Central memory CD4-positive, alpha-beta T cell (primary cell): ENCODE measurements around the gene OR1A2.
"Not testable (repeated sequence)": the region's sequence is repeated elsewhere in the genome, so short reads cannot be mapped to it uniquely, and the experiment has no call there.

ENCODE experiments used
- DNase-seq: peaks from one replicate; pipeline ENCODE4 v3.0.0; 2022
- total RNA-seq, 3 experiments: gene quantifications; one replicate each; lab custom pipeline; 2026; lab: John Stamatoyannopoulos, UW

OR1A2 gene
- 0 reads per million in 3 experiments for total RNA-seq

- DNase-seq = no peak
Measured at GRCh38 chr17:3197219-3197618, at the start of gene OR1A2. OR1A2 (plus strand) TSS chr17:3197519; CDS start chr17:3197519, 0 bp downstream.

DNA sequence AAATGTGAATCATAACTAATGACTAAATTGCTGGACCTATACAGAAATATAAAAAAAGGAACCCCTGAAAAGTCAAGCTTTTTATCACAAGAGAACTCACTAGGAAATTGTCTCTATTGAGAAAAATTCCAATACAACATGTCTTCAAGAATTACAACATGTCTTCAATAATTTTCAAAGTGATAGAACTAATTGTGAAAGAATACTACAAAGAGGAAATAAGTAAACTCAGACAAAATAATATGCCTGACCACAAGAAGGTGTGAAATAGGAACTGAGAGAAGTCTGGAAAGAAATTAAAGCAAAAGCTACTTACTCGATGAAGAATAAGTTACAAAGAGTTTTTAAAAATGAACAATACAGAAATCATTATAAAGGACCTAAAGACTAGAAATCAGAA is 40.1 kb upstream of the OR1A2 start:
- DNase-seq = no peak

DNA sequence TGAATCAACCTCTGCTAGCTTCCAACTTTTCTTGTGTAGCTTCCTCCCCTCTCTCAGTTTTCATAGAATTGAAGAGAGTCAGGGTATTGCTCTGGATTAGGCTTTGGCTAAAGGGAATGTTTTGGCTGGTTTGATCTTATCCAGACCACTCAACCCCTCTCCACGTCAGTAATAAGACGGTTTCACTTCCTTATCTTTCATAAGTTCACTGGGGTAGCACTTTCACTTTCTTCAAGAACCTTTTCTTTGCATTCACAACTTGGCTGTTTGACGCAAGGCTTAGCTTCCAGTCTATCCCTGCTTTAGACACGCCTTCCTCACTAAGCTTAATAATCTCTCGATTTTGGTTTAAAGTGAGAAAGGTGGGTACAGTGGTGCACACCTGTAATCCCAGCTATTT is 29.7 kb upstream of the OR1A2 start:
- no peak for DNase-seq

GRCh38 chr17:3189961-3190360 is 7.4 kb upstream of the OR1A2 start:
- DNase-seq = no peak

DNA sequence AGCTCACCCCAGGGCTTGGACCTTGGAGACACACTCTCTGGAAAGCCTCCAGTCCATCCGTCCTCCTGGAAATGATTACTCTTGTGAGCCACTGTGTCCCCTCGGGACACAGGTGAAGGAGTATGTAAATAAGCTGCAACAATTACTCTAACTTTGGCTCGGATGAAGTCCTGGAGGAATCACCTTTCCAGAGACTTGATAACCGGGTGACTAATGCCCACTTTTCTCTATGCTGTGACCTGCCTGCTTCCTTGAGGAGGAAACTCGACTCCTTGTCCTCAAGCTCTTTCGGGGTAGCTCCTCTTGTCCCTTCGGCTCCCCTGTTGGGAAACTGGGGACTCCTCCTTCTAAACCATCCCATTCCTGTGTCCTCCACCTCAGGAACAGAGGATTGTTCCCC is 10.0 kb downstream of the OR1A2 start, which contains the start of gene OR1A1:
Gene OR1A1, plus strand, starts transcription at position 301 of the 400 bp plus-strand sequence. CDS start 7,954 bp downstream, outside the sequence.
- DNase-seq = no peak

DNA sequence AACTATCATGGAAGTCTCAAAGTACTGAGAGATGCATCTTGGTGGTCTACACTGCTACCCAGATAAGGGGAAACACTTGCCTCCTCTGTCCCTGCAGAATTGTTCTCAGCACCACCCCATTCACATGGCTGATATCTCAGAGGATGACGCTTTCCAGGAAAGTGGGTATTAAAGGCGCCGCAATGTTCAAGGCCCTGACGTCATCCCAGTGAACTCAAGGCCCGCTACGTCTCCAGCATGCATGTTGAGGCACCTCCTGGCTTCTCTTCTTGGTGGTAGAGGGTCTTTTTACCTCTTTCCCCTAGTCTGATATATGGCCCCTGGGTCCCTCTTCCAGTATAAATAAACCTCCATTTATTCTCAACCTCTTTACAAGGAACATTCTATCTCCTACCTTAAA is 11.2 kb downstream of the OR1A2 start:
- no peak for DNase-seq

- DNase-seq = no peak
Measured at GRCh38 chr17:3213001-3213400, 15.7 kb downstream of the OR1A2 start.

DNA sequence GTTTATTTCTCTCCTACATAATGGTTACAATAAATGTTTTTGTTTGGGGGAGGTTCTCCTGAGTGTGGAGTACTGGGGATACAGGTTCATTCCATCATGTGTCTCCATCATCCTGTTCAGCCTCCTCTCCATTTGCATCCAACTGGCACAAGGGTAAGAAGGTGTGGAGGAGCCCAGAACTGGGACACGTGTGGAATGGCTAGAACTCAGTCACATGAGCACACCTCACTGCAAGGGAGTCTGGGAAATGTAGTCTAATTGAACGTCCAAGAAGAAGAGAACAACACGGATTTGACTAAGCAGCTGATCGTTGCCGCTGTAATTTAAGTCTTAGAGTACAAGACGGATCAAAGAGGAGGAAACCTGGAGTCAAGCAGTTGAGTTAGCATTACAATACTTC is 16.3 kb downstream of the OR1A2 start:
- no peak for DNase-seq

DNA sequence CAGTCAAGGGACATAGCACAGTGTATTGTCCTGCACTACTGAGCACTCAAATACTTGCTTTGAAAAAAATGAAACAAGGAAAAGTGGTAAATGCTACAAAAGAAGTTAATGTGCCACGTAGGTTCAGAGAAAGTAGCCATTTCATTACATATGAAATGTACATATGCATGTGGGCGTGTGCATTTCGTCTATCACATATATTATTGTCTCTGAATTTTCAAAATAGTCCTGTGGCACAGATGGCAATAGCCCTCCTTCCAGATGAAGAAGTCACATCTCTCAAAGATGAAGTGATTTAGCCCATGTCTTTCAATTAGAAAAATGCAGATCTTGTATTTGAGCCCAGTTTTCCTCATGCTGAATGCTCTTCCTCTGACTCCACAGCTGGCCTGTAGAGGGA is 22.7 kb downstream of the OR1A2 start:
- not testable (repeated sequence) for DNase-seq

- no peak for DNase-seq
Measured at GRCh38 chr17:3221850-3222249, 24.5 kb downstream of the OR1A2 start.

DNA sequence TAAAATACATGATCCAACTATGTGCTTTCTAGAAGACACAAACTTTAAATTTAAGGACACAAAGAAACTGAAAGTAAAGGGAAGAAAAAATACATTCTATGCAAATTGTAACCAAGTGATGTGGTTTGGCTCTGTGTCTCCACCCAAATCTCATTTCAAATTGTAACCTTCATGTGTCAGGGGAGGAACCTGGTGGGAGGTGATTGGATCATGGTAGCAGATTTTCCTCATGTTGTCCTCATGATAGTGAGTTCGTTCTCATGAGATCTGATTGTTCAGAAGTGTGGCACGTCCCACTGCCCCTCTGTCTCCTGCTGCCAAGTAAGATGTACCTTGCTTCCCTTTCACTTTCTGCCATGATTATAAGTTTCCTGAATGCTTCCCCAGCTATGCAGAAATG is 25.2 kb downstream of the OR1A2 start:
- no peak for DNase-seq

DNA sequence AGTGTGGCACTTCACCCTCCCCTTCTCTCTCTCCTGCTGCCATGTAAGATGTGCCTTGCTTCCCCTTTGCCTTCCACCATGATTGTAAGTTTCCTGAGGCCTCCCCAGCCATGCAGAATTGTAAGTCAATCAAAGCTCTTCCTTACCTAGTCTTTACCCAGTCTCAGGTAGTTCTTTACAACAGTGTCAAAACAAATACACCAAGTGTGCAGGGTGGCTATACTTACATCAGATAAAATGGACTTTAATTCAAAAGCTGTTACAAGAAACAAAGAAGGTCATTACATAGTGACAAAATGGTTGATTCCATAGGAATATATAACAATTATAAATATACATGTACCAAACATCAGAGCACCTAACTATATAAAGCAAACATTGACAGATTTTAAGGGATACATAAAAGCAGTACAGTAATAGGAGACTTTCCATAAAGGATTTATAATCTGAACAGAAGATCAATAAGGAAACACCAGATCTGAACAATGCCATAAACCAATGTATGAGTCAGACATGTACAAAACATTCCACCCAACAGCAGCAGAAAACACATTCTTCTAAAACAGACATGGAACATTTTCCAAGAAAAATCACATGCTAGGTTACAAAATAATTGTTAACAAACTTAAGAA is 27.5 kb downstream of the OR1A2 start:
- not testable (repeated sequence) for DNase-seq

DNA sequence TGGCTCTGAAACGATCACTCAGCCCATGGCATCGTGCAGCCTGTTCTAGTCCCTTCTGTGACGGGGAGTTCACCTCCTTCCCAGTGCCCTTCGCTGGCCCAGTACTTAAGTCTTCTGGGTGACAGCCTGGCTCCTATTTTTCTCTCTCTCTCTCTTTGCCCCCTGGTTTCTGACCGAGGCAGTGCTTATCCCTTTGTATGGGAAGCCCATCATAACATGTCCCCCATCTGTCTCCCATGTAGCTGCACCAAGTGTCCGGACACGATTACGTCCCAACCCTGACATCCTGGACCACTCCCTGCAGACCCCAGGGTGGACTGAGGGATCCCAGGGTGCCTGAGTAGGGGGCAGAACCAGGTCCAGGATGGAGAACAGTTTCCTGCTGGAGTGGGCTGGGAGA is 35.0 kb downstream of the OR1A2 start:
- DNase-seq = not testable (repeated sequence)

DNA sequence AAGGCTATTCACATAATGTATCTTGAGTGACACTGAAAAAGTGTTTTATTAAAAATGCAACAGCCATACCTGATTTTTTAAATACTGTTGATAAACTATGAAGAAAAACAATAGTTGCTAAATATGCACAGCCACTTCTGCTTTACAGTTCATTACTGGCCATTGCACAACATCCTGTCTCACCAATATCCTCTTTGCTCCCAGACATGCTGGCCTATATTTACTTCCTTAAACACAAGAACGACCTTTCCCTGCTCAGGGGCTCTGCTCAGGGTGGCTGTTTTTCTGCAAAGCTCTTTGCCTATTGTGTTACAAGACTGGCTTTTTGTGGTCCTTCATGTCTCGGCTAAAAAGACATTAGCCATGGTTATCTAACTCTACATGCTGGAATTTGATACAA is 41.4 kb downstream of the OR1A2 start:
- not testable (repeated sequence) for DNase-seq

GRCh38 chr17:3241044-3241443 is 43.7 kb downstream of the OR1A2 start:
- DNase-seq = not testable (repeated sequence)

DNA sequence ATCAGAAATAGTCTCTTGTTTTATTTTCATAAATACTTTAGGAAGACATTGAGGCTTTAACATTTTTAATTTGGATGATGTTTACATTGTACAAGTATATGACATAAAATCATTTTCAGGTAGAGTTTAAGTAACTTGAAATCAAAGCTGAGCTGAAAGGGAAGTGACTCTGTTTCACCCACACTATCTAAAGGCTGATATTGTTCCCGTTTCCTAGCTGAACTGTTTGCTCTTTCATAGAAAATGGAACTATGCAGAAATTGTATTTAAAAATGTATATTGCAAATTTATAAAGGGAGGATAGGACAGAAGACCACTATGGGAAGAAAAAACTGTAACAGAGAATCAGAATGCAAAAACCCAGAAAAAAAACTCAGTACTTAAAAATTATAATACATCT is 47.5 kb downstream of the OR1A2 start:
- not testable (repeated sequence) for DNase-seq
